Adrenal gland (tissue), 19 donors: ENCODE data around the gene WDR72. TPM values are rescaled to one million over a fixed set of nuclear protein-coding genes. Genes with fewer than 3 reads are reported as not detected.
A peak's percentile ranks its signal among the peaks of the same experiment; 100 is the strongest.

ENCODE experiments used
- DNase-seq, 7 donors: peaks; one replicate each; pipeline ENCODE4 v3.0.0-alpha.2; 2019 to 2020
- H3K27ac ChIP-seq, 5 donors: fragments of 200-600 bp; sonication (generic) in 4 of 5; 1 replicate in 3 of 5; 2 replicates in 2 of 5; pipeline versions ENCODE4 v1.5.1 to v1.8.0; 2016 to 2020; ENCODE audit warnings: mild to moderate bottlenecking in 1 of 5
- H3K27me3 ChIP-seq: fragments of 200-600 bp; 2 replicates; pipeline ENCODE4 v1.8.0; 2021
- H3K36me3 ChIP-seq, 2 donors: fragments of 200-600 bp; replicated peaks in 1 of 2; 1 replicate in 1 of 2; 2 replicates in 1 of 2; pipeline versions ENCODE4 v1.5.1 to v1.8.0; 2018 to 2022
- H3K4me1 ChIP-seq, 2 donors: fragments of 200-600 bp; replicated peaks in 1 of 2; 1 replicate in 1 of 2; 2 replicates in 1 of 2; pipeline versions ENCODE4 v1.5.1 to v1.8.0; 2018 to 2021
- H3K4me3 ChIP-seq, 4 donors: fragments of 200-600 bp; sonication (generic) in 3 of 4; one replicate each; pipeline ENCODE4 v1.5.1; 2016 to 2018
- H3K9me3 ChIP-seq, 3 donors: fragments of 200-600 bp; sonication (generic) in 1 of 3; replicated peaks in 1 of 3; 1 replicate in 2 of 3; 2 replicates in 1 of 3; pipeline versions ENCODE4 v1.5.1 to v1.8.0; 2016 to 2021
- POLR2A ChIP-seq, 2 donors: fragments of 450-650 bp; IDR thresholded peaks; one replicate each; pipeline ENCODE4 v1.6.1; 2017; ENCODE audit warnings: antibody characterized with exemption in 2 of 2, mild to moderate bottlenecking in 2 of 2, moderate library complexity in 1 of 2
- WGBS, 4 donors: extraction: QIAGEN DNeasy Blood & Tissue Kit in 2 of 4; methylation state at CpG; one replicate each; pipeline versions ENCODE4 v1.1.5 to v1.1.7; 2013 to 2017; 5-methylcytosine and 5-hydroxymethylcytosine counted together
- intact Hi-C, 2 donors: fragments of 100-400 bp; cut with DNase I; formaldehyde crosslinking; loops; one replicate each; pipeline versions ENCODE4 v1.14.1 to v1.15.0; 2022 to 2023
- long read RNA-seq, 10 donors: library from polyadenylated mRNA in 3 of 10; unstranded in 2 of 10; stranded (forward) in 1 of 10; transcript quantifications; one replicate each; pipeline ENCODE4 v2.0.0 and lab custom pipeline, GENCODE V29; 2021 to 2026
- polyA plus RNA-seq, 3 donors: library from polyadenylated mRNA; stranded (reverse); fragments of 200-250 nt in 2 of 3; fragments of 350-450 nt in 1 of 3; fragmentation: Illumina TruSeq in 1 of 3; extraction: RNeasy Lipid Tissue Mini Kit (QIAGEN cat#74804) in 1 of 3; gene quantifications; one replicate each; pipeline ENCODE4 v1.2.3, GENCODE V29; 2013 to 2014
- total RNA-seq, 9 donors: library from RNA; depleted of rRNA in 4 of 9; stranded (reverse); fragments of >200 nt in 4 of 9; fragments of 120-200 nt in 1 of 9; fragmentation: NEBNext Ultra II Directional in 1 of 9; extraction: Animal tissue kit (Norgen Biotek cat#: 25700) in 1 of 9; gene quantifications; one replicate each; pipeline versions ENCODE4 v1.1.0 to v1.2.4, GENCODE V29; 2013 to 2023
- TF ChIP-seq, protein P1 (sequence below), 6 experiments: fragments of 450-650 bp in 4 of 6; fragments of 200-600 bp in 2 of 6; sonication (generic) in 1 of 6; IDR thresholded peaks; 1 replicate in 5 of 6; 2 replicates in 1 of 6; pipeline versions ENCODE4 v1.5.1 to v1.8.0; 2016 to 2021; ENCODE audit warnings: antibody characterized with exemption in 6 of 6, mild to moderate bottlenecking in 2 of 6, moderate library complexity in 1 of 6
- donor health status: healthy with polysubstance abuse.
- donor health status: Bipolar disorder and iron deficiency.
- donor health status: DM: yes; HTN: yes; CAD: no.
- donor health status: DM: no; HTN: no; CAD: no.
- donor health status: DM: no; HTN: no; CAD: no.
- donor health status: DM: yes; HTN: yes; CAD: no.

WDR72 gene
- under 1 TPM in 3 of 9 donors, not detected in 6; 0.06 to 0.35 (median 0.13) TPM for total RNA-seq
- under 1 TPM in 1 of 3 donors, not detected in 2; 0.11 TPM for polyA plus RNA-seq
- long read RNA-seq, donor 1 = 0 reads
- long read RNA-seq, donor 2 = 0 reads
- long read RNA-seq, donor 3 = 0 reads
- long read RNA-seq, donor 4 = 0 reads
- long read RNA-seq, donor 5 = 0 reads
- long read RNA-seq, donor 6 = 0 reads
- long read RNA-seq, donor 7 = 0 reads
- long read RNA-seq, donor 8 = 0 reads
- long read RNA-seq, donor 9 = 0 reads
- long read RNA-seq, donor 10 = 0 reads

GRCh38 chr15:53759411-53759931 lies at the start of gene WDR72:
Gene WDR72, minus strand, starts transcription at chr15:53759663. Its CDS starts 26,514 bp downstream, at chr15:53733149.
- H3K4me1 ChIP-seq = no peaks in the 10 kb centered on the region
- intact Hi-C loops = no loop called here
- H3K36me3 ChIP-seq = no peaks in the 10 kb centered on the region
- WGBS, 4 donors = 2 to 9% (median 4%) methylated on average over 5 to 45 of the region's 45 CpGs
- no peak for DNase-seq
- H3K27me3 ChIP-seq = peaks cover 20% of the 10 kb centered on the region
- no peak within 1 kb of the TSS for H3K4me3 ChIP-seq
- H3K27ac ChIP-seq = no peak within 1 kb of the TSS
- TF ChIP-seq, protein P1, sequence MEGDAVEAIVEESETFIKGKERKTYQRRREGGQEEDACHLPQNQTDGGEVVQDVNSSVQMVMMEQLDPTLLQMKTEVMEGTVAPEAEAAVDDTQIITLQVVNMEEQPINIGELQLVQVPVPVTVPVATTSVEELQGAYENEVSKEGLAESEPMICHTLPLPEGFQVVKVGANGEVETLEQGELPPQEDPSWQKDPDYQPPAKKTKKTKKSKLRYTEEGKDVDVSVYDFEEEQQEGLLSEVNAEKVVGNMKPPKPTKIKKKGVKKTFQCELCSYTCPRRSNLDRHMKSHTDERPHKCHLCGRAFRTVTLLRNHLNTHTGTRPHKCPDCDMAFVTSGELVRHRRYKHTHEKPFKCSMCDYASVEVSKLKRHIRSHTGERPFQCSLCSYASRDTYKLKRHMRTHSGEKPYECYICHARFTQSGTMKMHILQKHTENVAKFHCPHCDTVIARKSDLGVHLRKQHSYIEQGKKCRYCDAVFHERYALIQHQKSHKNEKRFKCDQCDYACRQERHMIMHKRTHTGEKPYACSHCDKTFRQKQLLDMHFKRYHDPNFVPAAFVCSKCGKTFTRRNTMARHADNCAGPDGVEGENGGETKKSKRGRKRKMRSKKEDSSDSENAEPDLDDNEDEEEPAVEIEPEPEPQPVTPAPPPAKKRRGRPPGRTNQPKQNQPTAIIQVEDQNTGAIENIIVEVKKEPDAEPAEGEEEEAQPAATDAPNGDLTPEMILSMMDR (IDR thresholded peaks at IDR 0.05) = no peak
- TF ChIP-seq POLR2A (IDR thresholded peaks at IDR 0.05) = no peak
- H3K9me3 ChIP-seq = no peaks in the 10 kb centered on the region

DNA sequence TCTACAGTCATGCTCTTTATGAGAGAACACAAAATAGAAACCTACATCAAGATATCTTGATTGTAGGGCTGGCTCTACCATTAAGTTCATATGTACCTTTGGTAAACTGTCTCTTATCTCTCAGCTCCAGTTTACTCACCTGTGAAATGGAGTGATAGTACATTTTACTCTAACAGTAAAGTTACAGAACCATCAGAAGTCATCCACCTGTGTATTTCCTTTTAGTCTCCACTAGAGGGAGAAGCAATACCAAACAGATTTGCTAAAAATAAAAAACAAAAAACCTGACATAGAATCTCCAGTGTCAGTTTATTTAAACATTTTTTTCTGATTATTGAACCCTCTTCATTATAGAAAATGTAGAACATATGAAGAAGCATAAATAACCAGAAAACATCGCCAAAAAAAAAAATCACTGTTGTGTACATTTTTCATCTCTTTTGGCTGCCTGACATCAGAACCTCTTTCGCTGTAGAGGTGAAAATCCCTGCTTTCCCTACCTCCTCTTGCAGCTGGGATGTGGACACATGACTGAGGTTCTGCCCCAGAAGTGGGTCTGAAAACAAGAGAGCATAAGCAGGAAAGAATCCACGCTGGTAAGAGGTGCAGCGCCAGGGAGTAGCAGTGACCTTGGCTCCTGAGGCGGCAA lies 48.7 kb upstream of the WDR72 start:
- H3K4me1 ChIP-seq = no peaks in the 10 kb centered on the region
- TF ChIP-seq, protein P1 (IDR thresholded peaks at IDR 0.05) = peak; percentile 33 to 68 (median 40)
- TF ChIP-seq POLR2A (IDR thresholded peaks at IDR 0.05) = no peak
- intact Hi-C loops = no loop called here
- H3K9me3 ChIP-seq = no peaks in the 10 kb centered on the region
- no peak overlapping the region for H3K27ac ChIP-seq
- H3K36me3 ChIP-seq = no peaks in the 10 kb centered on the region
- no peak for DNase-seq
- H3K27me3 ChIP-seq = no peaks in the 10 kb centered on the region
- WGBS, 4 donors = 47 to 54% (median 50%) methylated on average over 5 of the region's 5 CpGs
- no peak overlapping the region for H3K4me3 ChIP-seq

GRCh38 chr15:53807501-53807900 lies 48.0 kb upstream of the WDR72 start:
- Histone ChIP-seq H3K9me3 (no peaks in the 10 kb centered on the region), H3K4me1 (no peaks in the 10 kb centered on the region), H3K4me3 (no peak overlapping the region), H3K27ac (no peak overlapping the region), H3K27me3 (no peaks in the 10 kb centered on the region), H3K36me3 (no peaks in the 10 kb centered on the region)
- WGBS, 4 donors = 59 to 82% (median 69%) methylated on average over 1 of the region's 1 CpG
- intact Hi-C loops = no loop called here
- no peak for TF ChIP-seq POLR2A (IDR thresholded peaks at IDR 0.05)
- TF ChIP-seq, protein P1 (IDR thresholded peaks at IDR 0.05) = no peak
- DNase-seq = no peak

GRCh38 chr15:53802672-53803071 lies 43.2 kb upstream of the WDR72 start:
- Histone ChIP-seq H3K4me3 (no peak overlapping the region), H3K27me3 (no peaks in the 10 kb centered on the region), H3K9me3 (no peaks in the 10 kb centered on the region), H3K27ac (no peak overlapping the region), H3K36me3 (no peaks in the 10 kb centered on the region), H3K4me1 (no peaks in the 10 kb centered on the region)
- DNase-seq = no peak
- TF ChIP-seq, protein P1 (IDR thresholded peaks at IDR 0.05) = no peak
- TF ChIP-seq POLR2A (IDR thresholded peaks at IDR 0.05) = no peak
- intact Hi-C loops = no loop called here
- 23 to 28% (median 26%) methylated on average over 2 of the region's 2 CpGs for WGBS, 4 donors
